HEK293T (cell line): Measurements from ENCODE around the gene ATG9A.

Experiments
- CTCF ChIA-PET: fragments of 350-600 bp; formaldehyde crosslinking; extraction: SDS; loops from one replicate; lab custom pipeline; 2021; ENCODE audit warnings: antibody characterized with exemption, inconsistent platforms; lab: Yijun Ruan, JAX
- POLR2A ChIA-PET: fragments of 350-600 bp; formaldehyde crosslinking; extraction: SDS; loops from one replicate; lab custom pipeline; 2020; ENCODE audit warnings: antibody characterized with exemption, inconsistent platforms; lab: Yijun Ruan, JAX
- DNase-seq: peaks from one replicate; pipeline ENCODE4 v3.0.0; 2012; ENCODE audit warnings: mixed read lengths; ENCODE audit errors: extremely low spot score
- ARNT ChIP-seq: fragments of 450-650 bp; IDR thresholded peaks from 2 replicates; pipeline ENCODE4 v1.6.1; 2017; ENCODE audit warnings: mild to moderate bottlenecking
- BHLHE40 ChIP-seq: fragments of 450-650 bp; IDR thresholded peaks from 2 replicates; pipeline ENCODE4 v1.6.1; 2016; ENCODE audit warnings: mild to moderate bottlenecking, moderate library complexity, borderline replicate concordance
- CTBP1 ChIP-seq: fragments of 450-650 bp; IDR thresholded peaks from 2 replicates; pipeline ENCODE4 v1.6.1; 2016; ENCODE audit warnings: borderline replicate concordance
- ELF4 ChIP-seq: fragments of 450-650 bp; IDR thresholded peaks from 2 replicates; pipeline ENCODE4 v1.6.1; 2017; ENCODE audit warnings: antibody characterized with exemption
- FOXA1 ChIP-seq: fragments of 450-650 bp; IDR thresholded peaks from 2 replicates; pipeline ENCODE4 v1.6.1; 2016; ENCODE audit warnings: mild to moderate bottlenecking
- FOXK2 ChIP-seq: fragments of 450-650 bp; IDR thresholded peaks from 2 replicates; pipeline ENCODE4 v1.6.1; 2016; ENCODE audit warnings: mild to moderate bottlenecking
- FOXM1 ChIP-seq: fragments of 450-650 bp; IDR thresholded peaks from 2 replicates; pipeline ENCODE4 v1.6.1; 2017; ENCODE audit warnings: mild to moderate bottlenecking, borderline replicate concordance
- HDGF ChIP-seq: fragments of 450-650 bp; IDR thresholded peaks from 2 replicates; pipeline ENCODE4 v1.6.1; 2017; ENCODE audit warnings: antibody characterized with exemption, borderline replicate concordance
- L3MBTL2 ChIP-seq: fragments of 450-650 bp; conservative IDR thresholded peaks from 2 replicates; pipeline ENCODE4 v1.6.1; 2016; ENCODE audit warnings: mild to moderate bottlenecking
- LEF1 ChIP-seq: fragments of 450-650 bp; IDR thresholded peaks from 2 replicates; pipeline ENCODE4 v1.6.1; 2017; ENCODE audit warnings: mild to moderate bottlenecking, borderline replicate concordance
- NFRKB ChIP-seq: fragments of 450-650 bp; IDR thresholded peaks from 2 replicates; pipeline ENCODE4 v1.6.1; 2016; ENCODE audit warnings: mild to moderate bottlenecking, moderate library complexity
- PKNOX1 ChIP-seq: fragments of 450-650 bp; IDR thresholded peaks from 2 replicates; pipeline ENCODE4 v1.6.1; 2016
- SP1 ChIP-seq: fragments of 450-650 bp; IDR thresholded peaks from 2 replicates; pipeline ENCODE4 v1.6.1; 2017
- SUZ12 ChIP-seq: fragments of 450-650 bp; IDR thresholded peaks from 2 replicates; pipeline ENCODE4 v1.6.1; 2016; ENCODE audit warnings: mild to moderate bottlenecking
- TARDBP ChIP-seq: fragments of 450-650 bp; IDR thresholded peaks from 2 replicates; pipeline ENCODE4 v1.6.1; 2016
- ZNF384 ChIP-seq: fragments of 450-650 bp; IDR thresholded peaks from 2 replicates; pipeline ENCODE4 v1.6.1; 2016

Gene ATG9A

GRCh38 chr2:219174146-219174545 lies 55.3 kb downstream of the ATG9A start:
- no peak for TF ChIP-seq ELF4
- no peak for TF ChIP-seq ZNF384
- no peak for TF ChIP-seq PKNOX1
- CTCF ChIA-PET, result interaction anchor here (0.8 to 2.8 kb wide), 4 partner anchors 18 to 121 kb away, joined by 3 to 8 read pairs (median 4); no protein-coding TSS in a partner anchor
- no peak for DNase-seq
- POLR2A ChIA-PET, result interaction anchor here (2.1 kb wide), 1 partner anchor 71 kb away, joined by 6 read pairs; the partner anchor contains the start of genes GLB1L and STK16

GRCh38 chr2:219173176-219173575 lies 56.3 kb downstream of the ATG9A start:
- no peak for DNase-seq
- ChIA-PET CTCF (interaction anchor here (0.8 to 2.8 kb wide), 2 partner anchors 105 to 122 kb away, joined by 4 to 8 read pairs; no protein-coding TSS in a partner anchor), POLR2A (no interaction called here)
- TF ChIP-seq FOXM1 (no peak), HDGF (no peak), ZNF384 (no peak), PKNOX1 (no peak), ELF4 (no peak), FOXK2 (no peak), SUZ12 (no peak), LEF1 (no peak), BHLHE40 (no peak), NFRKB (no peak), ARNT (no peak), L3MBTL2 (no peak), SP1 (no peak), TARDBP (no peak)

- ChIA-PET POLR2A (interaction anchor here (1.3 to 1.6 kb wide), 3 partner anchors 34 to 72 kb away, joined by 3 to 6 read pairs (median 4); partner anchors contain the start of genes GLB1L, STK16 and ZFAND2B), CTCF (interaction anchor here (0.6 to 2.8 kb wide), 3 partner anchors 14 to 484 kb away, joined by 3 to 8 read pairs (median 3); no protein-coding TSS in a partner anchor)
Measured at GRCh38 chr2:219172231-219173154, 56.9 kb downstream of the ATG9A start.

GRCh38 chr2:219171231-219171651 lies 58.2 kb downstream of the ATG9A start:
- TF ChIP-seq ARNT (no peak), ELF4 (no peak), L3MBTL2 (no peak), FOXA1 (no peak), ZNF384 (no peak), CTBP1 (no peak), BHLHE40 (no peak), SP1 (no peak), HDGF (no peak), LEF1 (no peak), FOXM1 (no peak), SUZ12 (no peak), TARDBP (no peak), PKNOX1 (no peak), NFRKB (no peak), FOXK2 (no peak)
- CTCF ChIA-PET, result interaction anchor here (0.8 to 2.8 kb wide), 6 partner anchors 12 to 173 kb away, joined by 3 to 8 read pairs (median 4); no protein-coding TSS in a partner anchor
- POLR2A ChIA-PET, result interaction anchor here (1.3 to 1.6 kb wide), 3 partner anchors 35 to 74 kb away, joined by 3 to 6 read pairs (median 4); partner anchors contain the start of genes GLB1L, STK16 and ZFAND2B
- DNase-seq, result peak; percentile 42

More at GRCh38 chr2:219172231-219173154, 56.9 kb downstream of the ATG9A start:
- DNase-seq, result no peak
- TF ChIP-seq TARDBP, result no peak
- TF ChIP-seq NFRKB, result no peak
- TF ChIP-seq FOXA1, result no peak
- TF ChIP-seq CTBP1, result no peak
- TF ChIP-seq SUZ12, result no peak
- TF ChIP-seq FOXK2, result no peak
- TF ChIP-seq LEF1, result no peak
- TF ChIP-seq SP1, result no peak
- no peak for TF ChIP-seq BHLHE40
- TF ChIP-seq PKNOX1, result no peak
- no peak for TF ChIP-seq HDGF
- TF ChIP-seq L3MBTL2, result no peak
- no peak for TF ChIP-seq FOXM1
- no peak for TF ChIP-seq ARNT
- no peak for TF ChIP-seq ZNF384
- no peak for TF ChIP-seq ELF4
